ENCODE results near the gene SUSD2.

- TF ChIP-seq EP300 (IDR thresholded peaks at IDR 0.05) (no peak), CTCF (IDR thresholded peaks at IDR 0.05) (no peak)
Measured at GRCh38 chr22:24145446-24146193, 35.7 kb upstream of the SUSD2 start.

All from suprapubic skin (tissue), 3 donors.